Endothelial cell of umbilical vein (primary cell): Measurements from ENCODE around the gene FBXO38.
A peak's percentile ranks its signal among the peaks of the same experiment; 100 is the strongest.

ENCODE experiments used
- CTCF ChIP-seq, 2 donors: IDR thresholded peaks; 1 replicate in 1 of 2; 2 replicates in 1 of 2; pipeline ENCODE4 v1.5.1; 2011; ENCODE audit warnings: low read length in 2 of 2, mild to moderate bottlenecking in 2 of 2, moderate library complexity in 2 of 2, control low read depth in 1 of 2, inconsistent platforms in 1 of 2, low read depth in 1 of 2; ENCODE audit not compliant: insufficient read depth in 1 of 2; ENCODE audit errors: extremely low read depth in 1 of 2
- EZH2 ChIP-seq: IDR thresholded peaks from 2 replicates; pipeline ENCODE4 v1.6.1; 2012; ENCODE audit warnings: borderline replicate concordance, low read depth, mild to moderate bottlenecking, moderate library complexity, low read length, inconsistent platforms; ENCODE audit not compliant: severe bottlenecking
- JUN ChIP-seq: IDR thresholded peaks from 2 replicates; pipeline ENCODE4 v1.6.1; 2011; ENCODE audit warnings: borderline replicate concordance, low read depth; ENCODE audit not compliant: insufficient read length, insufficient read depth
- POLR2A ChIP-seq: IDR thresholded peaks from 2 replicates; pipeline ENCODE4 v1.6.1; 2012; ENCODE audit warnings: low read depth, mild to moderate bottlenecking, control low read depth, low read length

DNA sequence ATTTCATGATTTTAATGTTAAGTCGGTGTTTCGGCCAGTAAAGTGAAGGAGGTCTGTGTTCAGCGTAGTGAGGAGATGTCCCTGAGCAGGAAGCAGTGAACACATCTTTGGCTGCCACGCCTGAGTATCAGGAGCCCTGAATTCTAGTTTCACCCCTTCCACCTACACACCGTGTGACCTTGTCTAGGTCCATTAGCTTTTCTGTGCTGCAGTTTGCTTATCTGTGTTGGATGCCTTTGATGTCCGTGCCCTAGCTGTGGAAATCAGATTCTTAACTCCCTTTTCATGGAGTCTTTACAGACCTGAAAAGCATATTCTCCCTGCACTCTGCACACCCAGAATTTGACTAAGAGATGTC lies 601 bp downstream of the FBXO38 start:
- TF ChIP-seq EZH2 (no peak), POLR2A (peak; percentile 22), CTCF (IDR thresholded peaks at IDR 0.05; ENCODE audit: extremely low read depth in 1 of 2, insufficient read depth in 1 of 2, low read depth in 1 of 2, low read length in 2 of 2) (no peak), JUN (no peak)
